ENCODE data around the gene IL20RA.
"Not testable (repeated sequence)": the region's sequence is repeated elsewhere in the genome, so short reads cannot be mapped to it uniquely, and the experiment has no call there.

The IL20RA gene

GRCh38 chr6:137044366-137045221, at the start of gene IL20RA:
Gene IL20RA (minus strand): TSS chr6:137044965. CDS start chr6:137044728, 237 bp downstream.
- peaks cover 8% of the 10 kb centered on the region for H3K4me1 Mint-ChIP-seq (ENCODE audit: low read depth)
- H3K9me3 Mint-ChIP-seq: no peaks in the 10 kb centered on the region
- peak within 1 kb of the TSS; percentile 76 for H3K4me3 Mint-ChIP-seq
- peaks cover 80% of the 10 kb centered on the region for H3K27me3 Mint-ChIP-seq
- no peaks in the 10 kb centered on the region for H3K36me3 Mint-ChIP-seq (ENCODE audit: low read depth)
- H3K27ac Mint-ChIP-seq: no peak within 1 kb of the TSS

GRCh38 chr6:137093183-137094069, 48.7 kb upstream of the IL20RA start:
- H3K9me3 Mint-ChIP-seq: no peaks in the 10 kb centered on the region
- H3K4me1 Mint-ChIP-seq (ENCODE audit: low read depth): peaks cover 36% of the 10 kb centered on the region
- H3K4me3 Mint-ChIP-seq: no peak overlapping the region
- peaks cover 8% of the 10 kb centered on the region for H3K27me3 Mint-ChIP-seq
- H3K36me3 Mint-ChIP-seq (ENCODE audit: low read depth): no peaks in the 10 kb centered on the region
- no peak overlapping the region for H3K27ac Mint-ChIP-seq

- Mint-ChIP-seq H3K36me3 (ENCODE audit: low read depth) (no peaks in the 10 kb centered on the region), H3K4me1 (ENCODE audit: low read depth) (peaks cover 30% of the 10 kb centered on the region), H3K9me3 (no peaks in the 10 kb centered on the region), H3K27ac (no peak overlapping the region), H3K27me3 (peaks cover 3% of the 10 kb centered on the region), H3K4me3 (no peak overlapping the region)
Measured at GRCh38 chr6:137092018-137092417, 47.3 kb upstream of the IL20RA start.

- H3K27ac Mint-ChIP-seq: no peak overlapping the region
- no peak overlapping the region for H3K4me3 Mint-ChIP-seq
- no peaks in the 10 kb centered on the region for H3K36me3 Mint-ChIP-seq (ENCODE audit: low read depth)
- H3K9me3 Mint-ChIP-seq: no peaks in the 10 kb centered on the region
- H3K27me3 Mint-ChIP-seq: peaks cover 2% of the 10 kb centered on the region
- H3K4me1 Mint-ChIP-seq (ENCODE audit: low read depth): peaks cover 8% of the 10 kb centered on the region
Measured at GRCh38 chr6:137089305-137089704, 44.5 kb upstream of the IL20RA start.

- Mint-ChIP-seq H3K27ac (no peak overlapping the region), H3K36me3 (ENCODE audit: low read depth) (no peaks in the 10 kb centered on the region), H3K4me3 (no peak overlapping the region), H3K4me1 (ENCODE audit: low read depth) (no peaks in the 10 kb centered on the region), H3K27me3 (peaks cover 3% of the 10 kb centered on the region), H3K9me3 (no peaks in the 10 kb centered on the region)
Measured at GRCh38 chr6:137087902-137088301, 43.1 kb upstream of the IL20RA start.

GRCh38 chr6:137086031-137086430, 41.3 kb upstream of the IL20RA start:
- no peak overlapping the region for H3K27ac Mint-ChIP-seq
- no peaks in the 10 kb centered on the region for H3K4me1 Mint-ChIP-seq (ENCODE audit: low read depth)
- no peak overlapping the region for H3K4me3 Mint-ChIP-seq
- no peaks in the 10 kb centered on the region for H3K9me3 Mint-ChIP-seq
- peaks cover 5% of the 10 kb centered on the region for H3K27me3 Mint-ChIP-seq
- H3K36me3 Mint-ChIP-seq (ENCODE audit: low read depth): no peaks in the 10 kb centered on the region

GRCh38 chr6:137084865-137085617, 40.3 kb upstream of the IL20RA start:
- no peak overlapping the region for H3K27ac Mint-ChIP-seq
- H3K4me1 Mint-ChIP-seq (ENCODE audit: low read depth): no peaks in the 10 kb centered on the region
- H3K36me3 Mint-ChIP-seq (ENCODE audit: low read depth): no peaks in the 10 kb centered on the region
- H3K9me3 Mint-ChIP-seq: no peaks in the 10 kb centered on the region
- no peak overlapping the region for H3K4me3 Mint-ChIP-seq
- H3K27me3 Mint-ChIP-seq: peaks cover 9% of the 10 kb centered on the region

GRCh38 chr6:137084090-137084489, 39.3 kb upstream of the IL20RA start:
- Mint-ChIP-seq H3K27me3 (peaks cover 14% of the 10 kb centered on the region), H3K27ac (no peak overlapping the region), H3K36me3 (ENCODE audit: low read depth) (no peaks in the 10 kb centered on the region), H3K4me1 (ENCODE audit: low read depth) (no peaks in the 10 kb centered on the region), H3K4me3 (no peak overlapping the region), H3K9me3 (no peaks in the 10 kb centered on the region)

- peaks cover 19% of the 10 kb centered on the region for H3K27me3 Mint-ChIP-seq
- no peak overlapping the region for H3K4me3 Mint-ChIP-seq
- H3K4me1 Mint-ChIP-seq (ENCODE audit: low read depth): no peaks in the 10 kb centered on the region
- H3K9me3 Mint-ChIP-seq: no peaks in the 10 kb centered on the region
- H3K36me3 Mint-ChIP-seq (ENCODE audit: low read depth): no peaks in the 10 kb centered on the region
- no peak overlapping the region for H3K27ac Mint-ChIP-seq
Measured at GRCh38 chr6:137081997-137082396, 37.2 kb upstream of the IL20RA start.

GRCh38 chr6:137080711-137081110, 35.9 kb upstream of the IL20RA start:
- Mint-ChIP-seq H3K27ac (no peak overlapping the region), H3K36me3 (ENCODE audit: low read depth) (no peaks in the 10 kb centered on the region), H3K9me3 (no peaks in the 10 kb centered on the region), H3K4me1 (ENCODE audit: low read depth) (no peaks in the 10 kb centered on the region), H3K4me3 (no peak overlapping the region), H3K27me3 (peaks cover 19% of the 10 kb centered on the region)

- Mint-ChIP-seq H3K4me3 (no peak overlapping the region), H3K27me3 (peaks cover 50% of the 10 kb centered on the region), H3K9me3 (peaks cover 4% of the 10 kb centered on the region), H3K4me1 (ENCODE audit: low read depth) (no peaks in the 10 kb centered on the region), H3K27ac (no peak overlapping the region), H3K36me3 (ENCODE audit: low read depth) (no peaks in the 10 kb centered on the region)
Measured at GRCh38 chr6:137076277-137077068, 31.7 kb upstream of the IL20RA start.

GRCh38 chr6:137075790-137076189, 31.0 kb upstream of the IL20RA start:
- H3K27me3 Mint-ChIP-seq: peaks cover 52% of the 10 kb centered on the region
- H3K36me3 Mint-ChIP-seq (ENCODE audit: low read depth); H3K4me1 Mint-ChIP-seq (ENCODE audit: low read depth); H3K9me3 Mint-ChIP-seq; H3K4me3 Mint-ChIP-seq; H3K27ac Mint-ChIP-seq: not testable (repeated sequence)

- H3K4me3 Mint-ChIP-seq: no peak overlapping the region
- H3K27me3 Mint-ChIP-seq: peaks cover 70% of the 10 kb centered on the region
- peaks cover 8% of the 10 kb centered on the region for H3K9me3 Mint-ChIP-seq
- H3K36me3 Mint-ChIP-seq (ENCODE audit: low read depth): no peaks in the 10 kb centered on the region
- H3K27ac Mint-ChIP-seq: no peak overlapping the region
- no peaks in the 10 kb centered on the region for H3K4me1 Mint-ChIP-seq (ENCODE audit: low read depth)
Measured at GRCh38 chr6:137070303-137070702, 25.5 kb upstream of the IL20RA start.

GRCh38 chr6:137067399-137067798, 22.6 kb upstream of the IL20RA start:
- H3K4me3 Mint-ChIP-seq: no peak overlapping the region
- no peaks in the 10 kb centered on the region for H3K4me1 Mint-ChIP-seq (ENCODE audit: low read depth)
- H3K27ac Mint-ChIP-seq: no peak overlapping the region
- H3K9me3 Mint-ChIP-seq: peaks cover 8% of the 10 kb centered on the region
- peaks cover 47% of the 10 kb centered on the region for H3K27me3 Mint-ChIP-seq
- H3K36me3 Mint-ChIP-seq (ENCODE audit: low read depth): no peaks in the 10 kb centered on the region
